ENCODE measurements around the gene HNF4A.

DNA sequence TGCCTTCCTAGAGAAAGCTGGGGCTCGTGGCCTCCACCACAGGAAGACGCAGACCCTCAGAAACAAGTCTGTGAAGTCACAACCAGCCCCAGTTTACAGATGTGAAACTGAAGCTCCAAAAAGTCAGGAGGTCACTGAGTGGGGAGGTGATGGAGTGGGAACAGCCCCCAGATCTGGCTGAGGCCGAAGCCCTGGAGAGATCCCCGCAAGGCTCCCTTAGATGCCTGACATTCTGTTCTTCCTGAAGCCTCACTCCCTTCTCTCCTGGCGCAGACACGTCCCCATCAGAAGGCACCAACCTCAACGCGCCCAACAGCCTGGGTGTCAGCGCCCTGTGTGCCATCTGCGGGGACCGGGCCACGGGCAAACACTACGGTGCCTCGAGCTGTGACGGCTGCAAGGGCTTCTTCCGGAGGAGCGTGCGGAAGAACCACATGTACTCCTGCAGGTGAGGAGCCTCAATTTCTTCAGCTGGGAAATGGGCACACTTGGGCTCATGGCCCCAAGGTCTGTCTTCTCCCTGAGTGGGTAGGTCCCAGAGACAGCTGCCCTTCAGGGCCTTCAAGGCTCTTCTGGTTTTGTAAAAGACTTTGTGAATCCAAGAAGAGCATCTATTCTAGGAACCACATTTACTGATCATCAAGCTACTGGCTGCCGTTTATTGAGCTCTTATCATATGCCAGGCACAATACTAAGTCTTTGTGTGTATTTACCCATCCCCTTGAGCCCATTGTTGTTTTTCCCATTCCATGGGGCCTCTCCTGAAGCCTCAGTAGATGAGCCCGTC is 50.5 kb downstream of the HNF4A start:
- no peak for TF ChIP-seq CTCF (IDR thresholded peaks at IDR 0.05)
- no peak for TF ChIP-seq ZFX (IDR thresholded peaks at IDR 0.05; ENCODE audit: borderline replicate concordance)

All from 22Rv1 (cell line).